COLO668 (cell line): ENCODE data around the gene ADSL.
"Not testable (repeated sequence)": the region's sequence is repeated elsewhere in the genome, so short reads cannot be mapped to it uniquely, and the experiment has no call there.

Experiments
- DNase-seq: peaks from one replicate; lab custom pipeline; 2025; ENCODE audit not compliant: unreplicated experiment; lab: John Stamatoyannopoulos, UW

Gene ADSL

DNA sequence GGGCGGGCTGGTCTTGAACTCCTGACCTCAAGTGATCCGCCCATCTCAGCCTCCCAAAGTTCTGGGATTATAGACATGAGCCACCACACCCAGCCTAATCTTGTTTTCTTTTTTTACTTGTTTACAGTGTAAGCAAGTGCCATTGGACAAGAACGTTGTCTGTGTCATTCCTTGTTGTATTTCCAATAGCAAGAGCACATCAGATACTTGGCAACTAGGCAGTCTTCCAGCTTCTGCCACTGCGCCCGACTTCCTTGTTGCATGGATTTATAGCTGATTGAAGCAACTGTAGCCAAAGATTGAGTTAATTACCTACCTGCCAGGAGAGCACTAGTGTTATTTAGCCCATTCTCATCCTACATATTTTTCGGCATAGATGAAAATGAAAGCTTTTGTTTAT is 21.0 kb downstream of the ADSL start:
- DNase-seq: no peak

DNA sequence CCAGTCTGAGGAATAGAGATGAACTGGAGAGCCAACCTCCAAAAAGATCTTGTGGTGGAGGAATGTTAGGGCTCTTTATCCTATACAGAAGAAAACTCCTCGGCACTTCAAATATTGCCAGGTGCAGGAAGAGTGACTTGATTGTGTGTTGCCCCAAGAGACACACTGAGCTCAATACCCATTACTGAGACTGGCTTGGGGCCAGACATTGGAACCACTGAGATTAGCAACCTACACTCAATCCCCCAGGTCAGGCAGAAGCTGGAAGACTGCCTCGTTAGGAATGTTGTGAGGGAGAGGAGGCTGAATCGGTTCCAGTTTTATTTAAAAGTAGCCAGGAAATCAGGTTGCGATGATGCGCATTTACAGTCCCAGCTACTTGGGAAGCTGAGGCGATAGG is 21.7 kb downstream of the ADSL start:
- DNase-seq: no peak

GRCh38 chr22:40368836-40369235 is 22.5 kb downstream of the ADSL start:
- DNase-seq: no peak

- DNase-seq: no peak
These were observed 28.3 kb downstream of the ADSL start for GRCh38 chr22:40374567-40374966.

DNA sequence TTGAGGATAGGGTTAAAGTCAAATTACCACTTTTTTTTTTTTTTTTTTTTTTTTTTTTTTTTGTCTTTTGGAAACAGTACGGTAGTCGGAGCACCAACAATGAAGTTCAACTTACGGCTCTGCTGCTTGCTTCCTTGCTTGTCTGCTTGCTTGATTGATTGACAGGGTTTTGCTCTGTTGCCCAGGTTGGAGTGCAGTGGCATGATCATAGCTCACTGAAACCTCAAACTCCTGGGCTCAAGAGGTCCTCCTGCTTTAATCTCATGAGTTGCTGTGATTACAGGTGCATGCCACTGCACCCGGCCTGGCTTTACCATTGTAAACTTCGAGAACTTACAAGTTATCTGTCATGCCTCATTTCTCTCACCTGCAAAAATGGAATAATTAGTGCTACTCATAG is 29.8 kb downstream of the ADSL start:
- DNase-seq: no peak

DNA sequence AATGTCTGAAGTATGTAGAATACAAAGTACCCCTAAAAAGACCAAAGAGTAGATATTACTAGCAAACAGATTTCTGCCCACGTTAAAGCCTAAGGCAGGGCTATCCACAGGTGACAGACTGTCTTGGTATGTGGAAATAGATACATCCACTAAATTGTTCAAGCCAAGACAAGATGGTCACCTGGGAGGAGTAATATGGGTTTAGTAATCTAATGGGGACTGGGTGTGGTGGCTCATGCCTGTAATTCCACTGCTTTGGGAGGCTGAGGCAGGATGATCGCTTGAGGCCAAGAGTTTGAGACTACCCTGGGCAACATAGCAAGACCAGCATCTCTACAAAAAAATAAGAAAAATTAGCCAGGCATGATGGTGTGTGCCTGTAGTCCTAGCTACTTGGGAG is 31.6 kb downstream of the ADSL start:
- no peak for DNase-seq

DNA sequence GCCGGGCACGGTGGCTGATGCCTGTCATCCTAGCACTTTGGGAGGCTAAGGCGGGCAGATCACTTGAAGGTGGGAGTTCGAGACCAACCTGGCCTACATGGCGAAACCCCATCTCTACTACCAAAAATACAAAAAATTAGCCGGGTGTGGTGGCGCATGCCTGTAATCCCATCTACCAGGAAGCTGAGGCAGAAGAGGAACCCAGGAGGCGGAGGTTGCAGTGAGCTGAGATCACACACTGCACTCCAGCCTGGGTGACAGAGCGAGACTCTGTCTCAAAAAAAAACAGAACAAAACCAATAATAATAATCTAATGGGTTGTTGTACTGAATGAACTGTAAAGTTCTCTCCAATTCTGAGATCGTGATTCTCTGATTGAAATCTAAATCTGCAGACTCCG is 32.1 kb downstream of the ADSL start:
- not testable (repeated sequence) for DNase-seq

DNA sequence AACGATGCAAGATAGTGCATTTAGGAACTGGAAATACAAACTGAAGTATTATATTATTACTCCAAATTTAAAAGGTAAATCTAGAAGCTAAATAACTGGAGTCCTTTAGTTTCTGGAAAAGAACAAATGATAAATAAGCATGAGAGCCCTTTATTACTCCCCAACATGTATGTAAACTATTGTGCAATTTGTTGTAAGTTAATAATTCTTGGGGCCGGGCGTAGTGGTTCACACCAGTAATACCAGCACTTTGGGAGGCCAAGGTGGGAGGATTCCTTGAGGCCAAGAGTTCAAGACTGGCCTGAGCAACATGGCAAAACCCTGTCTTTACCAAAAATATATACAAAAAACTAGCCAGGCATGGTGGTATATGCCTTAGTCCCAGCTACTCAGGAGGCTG is 35.2 kb downstream of the ADSL start:
- no peak for DNase-seq

GRCh38 chr22:40383905-40384304 is 37.6 kb downstream of the ADSL start:
- DNase-seq: no peak

GRCh38 chr22:40385036-40385782 is 38.9 kb downstream of the ADSL start:
- no peak for DNase-seq

GRCh38 chr22:40387746-40388145 is 41.4 kb downstream of the ADSL start:
- peak; percentile 16 for DNase-seq

- DNase-seq: no peak
These were observed 41.9 kb downstream of the ADSL start for GRCh38 chr22:40388231-40388630.

GRCh38 chr22:40391417-40391816 is 45.1 kb downstream of the ADSL start:
- DNase-seq: no peak

DNA sequence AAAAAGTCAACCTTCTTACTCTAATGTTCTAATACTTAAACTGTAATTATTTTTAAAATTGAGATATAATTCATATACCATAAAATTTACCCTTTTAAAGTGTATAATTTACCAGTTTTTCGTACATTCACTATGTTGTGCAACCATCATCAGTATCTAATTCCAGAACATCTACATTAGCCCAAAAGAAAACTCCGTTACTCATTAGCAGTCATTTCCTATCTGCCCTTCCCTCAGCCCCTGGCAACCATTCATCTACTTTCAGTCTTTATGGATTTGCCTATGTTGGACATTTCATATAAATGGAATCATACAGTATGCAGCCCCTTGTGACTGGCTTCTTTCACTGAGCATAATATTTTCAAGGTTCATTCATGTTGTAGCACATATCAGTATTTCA is 46.3 kb downstream of the ADSL start:
- no peak for DNase-seq

DNA sequence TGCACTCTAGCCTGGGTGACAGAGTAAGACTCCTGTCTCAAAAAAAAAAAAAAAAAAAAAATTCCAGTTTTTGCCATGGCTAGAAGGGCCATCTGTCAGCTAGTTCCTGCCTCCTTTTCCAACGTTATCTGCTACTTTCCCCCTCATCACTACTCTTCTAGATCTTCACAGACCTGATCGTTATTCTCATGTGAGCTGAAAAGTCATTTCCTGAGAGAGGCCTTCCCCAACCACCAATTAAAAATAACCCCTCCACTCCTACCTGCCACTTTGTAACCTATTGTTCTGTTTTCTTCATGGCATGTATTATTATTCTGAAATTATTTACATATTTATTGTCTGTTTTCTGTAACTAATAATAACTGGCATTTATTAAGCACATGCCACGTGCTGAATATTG is 48.3 kb downstream of the ADSL start:
- DNase-seq: no peak

GRCh38 chr22:40395607-40396006 is 49.3 kb downstream of the ADSL start:
- no peak for DNase-seq

GRCh38 chr22:40396882-40397281 is 50.6 kb downstream of the ADSL start:
- DNase-seq: peak; percentile 77

DNA sequence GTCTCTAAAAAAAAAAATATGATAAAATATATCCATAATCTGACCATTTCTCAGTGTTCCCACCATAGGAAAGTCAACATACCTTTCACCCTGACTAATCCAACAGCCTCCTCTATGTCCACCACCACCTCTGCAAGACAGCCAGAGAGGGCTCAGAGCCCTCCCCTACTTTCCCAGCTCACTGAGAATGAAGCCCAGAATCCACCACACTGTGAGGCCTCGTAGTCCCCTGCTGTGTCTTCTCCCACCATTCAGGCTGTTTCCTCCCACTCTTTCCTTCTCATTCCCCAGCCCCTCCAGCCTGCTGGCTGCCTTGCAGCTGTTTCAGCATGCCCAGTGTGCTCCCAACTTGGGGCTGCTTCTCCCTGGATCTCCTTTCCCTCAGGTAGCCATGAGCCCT is 51.1 kb downstream of the ADSL start:
- no peak for DNase-seq

- DNase-seq: no peak
These were observed 53.3 kb downstream of the ADSL start for GRCh38 chr22:40399621-40400020.

DNA sequence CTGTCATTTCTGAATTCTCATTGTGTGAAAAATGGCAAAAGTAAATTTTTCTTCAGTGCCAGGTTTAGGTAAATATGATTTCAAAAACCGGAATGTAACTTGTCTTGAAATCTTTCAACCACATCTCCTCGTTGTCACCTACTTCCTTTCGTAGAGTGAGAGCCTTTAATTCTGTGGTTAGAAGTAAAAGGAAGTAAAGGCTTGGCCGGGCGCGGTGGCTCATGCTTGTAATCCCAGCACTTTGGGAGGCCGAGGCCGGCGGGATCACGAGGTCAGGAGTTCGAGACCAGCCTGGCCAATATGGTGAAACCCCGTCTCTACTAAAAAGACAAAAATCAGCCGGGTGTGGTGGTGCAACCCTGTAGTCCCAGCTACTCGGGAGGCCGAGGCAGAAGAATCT is 53.9 kb downstream of the ADSL start:
- no peak for DNase-seq

DNA sequence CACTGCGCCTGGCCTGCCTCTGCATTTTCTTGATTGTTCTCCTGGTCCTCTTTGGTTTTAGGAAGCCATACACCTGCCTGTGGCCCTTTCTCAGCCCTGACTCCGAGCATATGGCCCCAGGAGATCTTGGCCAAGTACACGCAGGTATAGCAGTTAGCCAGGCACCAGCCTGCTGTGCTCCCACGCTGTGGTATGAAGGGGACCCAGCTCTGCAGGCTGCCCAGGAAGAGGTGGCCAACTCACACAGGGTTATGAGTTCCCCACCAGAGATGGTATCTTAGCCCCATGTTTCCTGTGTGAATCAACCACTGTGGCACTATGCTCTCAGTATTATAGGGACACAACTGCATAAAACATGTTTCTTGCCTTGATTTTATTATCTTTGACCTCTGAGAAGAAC is 55.2 kb downstream of the ADSL start:
- no peak for DNase-seq

DNA sequence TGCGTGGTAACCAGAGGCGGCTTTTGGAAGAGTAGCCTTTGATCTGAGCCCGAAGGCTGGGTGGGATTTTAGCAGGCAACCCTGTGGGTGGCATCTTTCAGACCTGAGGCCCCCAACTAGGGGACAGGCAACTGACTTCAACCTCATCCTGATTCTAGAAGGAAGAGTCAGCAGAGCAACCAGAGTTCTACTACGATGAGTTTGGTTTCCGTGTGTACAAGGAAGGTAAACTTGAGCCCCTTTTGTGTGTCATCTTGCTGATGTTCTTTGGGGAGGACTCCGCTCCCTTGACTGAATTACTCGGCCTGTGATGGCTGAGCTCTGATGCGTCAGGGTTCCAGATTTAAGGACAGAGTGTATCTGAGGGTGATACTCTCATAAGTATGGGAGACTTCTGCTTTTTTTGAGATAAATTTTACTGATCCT is 55.7 kb downstream of the ADSL start:
- DNase-seq: no peak

GRCh38 chr22:40403141-40403540 is 56.8 kb downstream of the ADSL start:
- DNase-seq: no peak
